HL-60 (cell line): ENCODE data around the gene HARS1.

Experiments used
- CTCF ChIP-seq: IDR thresholded peaks from one replicate; pipeline ENCODE4 v1.5.1; 2011; ENCODE audit warnings: low read length, control low read depth, inconsistent platforms; ENCODE audit not compliant: insufficient read depth
- POLR2AphosphoS5 ChIP-seq: IDR thresholded peaks from 2 replicates; pipeline ENCODE4 v1.6.1; 2012; ENCODE audit warnings: low read depth
- SPI1 ChIP-seq: IDR thresholded peaks from 2 replicates; pipeline ENCODE4 v1.6.1; 2012; ENCODE audit warnings: low read depth, mild to moderate bottlenecking, borderline replicate concordance
- TF ChIP-seq, protein P1 (sequence below): IDR thresholded peaks from 2 replicates; pipeline ENCODE4 v1.6.1; 2012; ENCODE audit warnings: low read depth; ENCODE audit not compliant: insufficient replicate concordance

DNA sequence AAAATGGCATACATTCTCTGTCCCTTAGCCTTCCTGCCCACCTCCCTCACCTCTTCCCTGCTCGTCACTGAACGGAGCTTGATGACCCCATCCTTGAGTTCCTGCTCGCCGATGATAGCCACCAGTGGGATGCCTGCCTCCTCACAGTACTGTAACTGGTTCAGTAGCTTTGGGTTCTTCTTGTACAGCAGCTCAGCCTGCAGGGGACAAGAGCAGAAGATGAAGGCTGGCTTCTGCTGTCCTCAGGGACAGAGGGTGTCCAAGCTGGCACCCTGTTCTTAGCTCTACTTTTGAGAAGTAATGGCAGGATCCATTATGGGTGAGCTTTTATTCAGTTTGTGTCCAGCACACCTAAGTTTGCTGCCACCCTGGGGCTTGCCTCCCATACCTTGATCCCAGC lies 16.5 kb downstream of the HARS1 start:
- peak; percentile 44; the same call in 1 of the 2 replicates for TF ChIP-seq POLR2AphosphoS5
- TF ChIP-seq, protein P1, sequence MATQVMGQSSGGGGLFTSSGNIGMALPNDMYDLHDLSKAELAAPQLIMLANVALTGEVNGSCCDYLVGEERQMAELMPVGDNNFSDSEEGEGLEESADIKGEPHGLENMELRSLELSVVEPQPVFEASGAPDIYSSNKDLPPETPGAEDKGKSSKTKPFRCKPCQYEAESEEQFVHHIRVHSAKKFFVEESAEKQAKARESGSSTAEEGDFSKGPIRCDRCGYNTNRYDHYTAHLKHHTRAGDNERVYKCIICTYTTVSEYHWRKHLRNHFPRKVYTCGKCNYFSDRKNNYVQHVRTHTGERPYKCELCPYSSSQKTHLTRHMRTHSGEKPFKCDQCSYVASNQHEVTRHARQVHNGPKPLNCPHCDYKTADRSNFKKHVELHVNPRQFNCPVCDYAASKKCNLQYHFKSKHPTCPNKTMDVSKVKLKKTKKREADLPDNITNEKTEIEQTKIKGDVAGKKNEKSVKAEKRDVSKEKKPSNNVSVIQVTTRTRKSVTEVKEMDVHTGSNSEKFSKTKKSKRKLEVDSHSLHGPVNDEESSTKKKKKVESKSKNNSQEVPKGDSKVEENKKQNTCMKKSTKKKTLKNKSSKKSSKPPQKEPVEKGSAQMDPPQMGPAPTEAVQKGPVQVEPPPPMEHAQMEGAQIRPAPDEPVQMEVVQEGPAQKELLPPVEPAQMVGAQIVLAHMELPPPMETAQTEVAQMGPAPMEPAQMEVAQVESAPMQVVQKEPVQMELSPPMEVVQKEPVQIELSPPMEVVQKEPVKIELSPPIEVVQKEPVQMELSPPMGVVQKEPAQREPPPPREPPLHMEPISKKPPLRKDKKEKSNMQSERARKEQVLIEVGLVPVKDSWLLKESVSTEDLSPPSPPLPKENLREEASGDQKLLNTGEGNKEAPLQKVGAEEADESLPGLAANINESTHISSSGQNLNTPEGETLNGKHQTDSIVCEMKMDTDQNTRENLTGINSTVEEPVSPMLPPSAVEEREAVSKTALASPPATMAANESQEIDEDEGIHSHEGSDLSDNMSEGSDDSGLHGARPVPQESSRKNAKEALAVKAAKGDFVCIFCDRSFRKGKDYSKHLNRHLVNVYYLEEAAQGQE = no peak
- no peak for TF ChIP-seq CTCF
- no peak for TF ChIP-seq SPI1
